HCT116 (cell line): ENCODE measurements around the gene MYH11. TPM values are rescaled to one million over a fixed set of nuclear protein-coding genes. Genes with fewer than 3 reads are reported as not detected.

Source experiments
- ATAC-seq: fragments of 200-7000 bp; cut with Tn5 transposase; 2 replicates; pipeline ENCODE4 v1.9.1; 2020; ENCODE audit warnings: mild to moderate bottlenecking, moderate library complexity
- BruUV-seq: library from RNA; stranded (reverse); fragments of 400-500 nt; replicated peaks from 2 replicates; lab custom pipeline; 2021; lab: Mats Ljungman, UMichigan
- CTCF ChIA-PET: fragments of 300-600 bp; sonication (Branson Sonifier 250); formaldehyde crosslinking; loops from one replicate; lab custom pipeline; 2021; ENCODE audit warnings: antibody characterized with exemption; lab: Charles Lee
- POLR2A ChIA-PET: fragments of 300-600, 350-600 bp; sonication (Branson Sonifier 250); formaldehyde crosslinking; loops from one replicate; lab custom pipeline; 2021; ENCODE audit warnings: antibody characterized with exemption; lab: Charles Lee
- RAD21 ChIA-PET, 2 experiments: fragments of 300-600 bp; sonication (Branson Sonifier 250); formaldehyde crosslinking; loops; one replicate each; lab custom pipeline; 2023; ENCODE audit warnings: low total read pairs in 2 of 2; ENCODE audit not compliant: uncharacterized antibody in 2 of 2, unreplicated experiment in 2 of 2, low non-redundant PET in 1 of 2; lab: Charles Lee
- DNase-seq: peaks from one replicate; pipeline ENCODE4 v3.0.0-alpha.2; 2010; ENCODE audit warnings: low read depth, low spot score
- H2AFZ ChIP-seq: fragments of 200-600 bp; shearing (Covaris generic), sonication (generic); 2 replicates; pipeline ENCODE4 v1.6.1; 2017; ENCODE audit warnings: low read depth, mixed run types, mixed read lengths, antibody characterized with exemption, low read length; ENCODE audit not compliant: poor library complexity, severe bottlenecking
- H3K27ac ChIP-seq: 2 replicates; pipeline ENCODE4 v1.5.1; 2012; ENCODE audit warnings: low read depth, low read length
- H3K27me3 ChIP-seq: fragments of 200-600 bp; sonication (generic); 2 replicates; pipeline ENCODE4 v1.6.1; 2016; ENCODE audit warnings: mixed run types, low read length, mixed read lengths; ENCODE audit not compliant: insufficient read depth
- H3K36me3 ChIP-seq, 2 experiments: fragments of 200-500 bp in 1 of 2; fragments of 200-600 bp in 1 of 2; sonication (Bioruptor generic) in 1 of 2; sonication (generic) in 1 of 2; 2 replicates each; pipeline versions ENCODE4 v1.5.1 to v1.6.1; 2014 to 2016; ENCODE audit warnings: low read length in 2 of 2, inconsistent platforms in 1 of 2, mixed read lengths in 1 of 2, mixed run types in 1 of 2; ENCODE audit not compliant: insufficient read depth in 2 of 2, control insufficient read depth in 1 of 2
- H3K4me1 ChIP-seq, 2 experiments: fragments of 200-600 bp in 1 of 2; sonication (generic) in 1 of 2; 2 replicates each; pipeline versions ENCODE4 v1.5.1 to v1.6.1; 2012 to 2017; ENCODE audit warnings: low read length in 2 of 2, inconsistent platforms in 1 of 2, mild to moderate bottlenecking in 1 of 2, mixed read lengths in 1 of 2, mixed run types in 1 of 2, moderate library complexity in 1 of 2; ENCODE audit not compliant: insufficient read depth in 2 of 2, control insufficient read depth in 1 of 2
- H3K4me2 ChIP-seq: fragments of 200-600 bp; sonication (generic); 2 replicates; pipeline ENCODE4 v1.6.1; 2017; ENCODE audit warnings: mixed run types, low read length, mixed read lengths
- H3K4me3 ChIP-seq, 2 experiments: fragments of 200-600 bp in 1 of 2; sonication (generic) in 1 of 2; replicated peaks in 1 of 2; 2 replicates each; pipeline ENCODE4 v1.5.1; 2011 to 2016; ENCODE audit warnings: low read length in 2 of 2, control low read depth in 1 of 2, low read depth in 1 of 2, mild to moderate bottlenecking in 1 of 2, mixed read lengths in 1 of 2, mixed run types in 1 of 2
- H3K79me2 ChIP-seq: fragments of 200-600 bp; sonication (generic); 2 replicates; pipeline ENCODE4 v1.6.1; 2017; ENCODE audit warnings: mild to moderate bottlenecking, mixed run types, low read length, moderate library complexity, mixed read lengths; ENCODE audit not compliant: insufficient read depth
- H3K9ac ChIP-seq: fragments of 200-600 bp; sonication (generic); 2 replicates; pipeline ENCODE4 v1.6.1; 2016; ENCODE audit warnings: low read length, mixed read lengths
- H3K9me2 ChIP-seq: fragments of 200-600 bp; sonication (generic), shearing (Covaris generic); 2 replicates; pipeline ENCODE4 v1.6.1; 2017; ENCODE audit warnings: mixed run types, mild to moderate bottlenecking, moderate library complexity; ENCODE audit not compliant: insufficient read depth
- H3K9me3 ChIP-seq, 2 experiments: fragments of 200-500 bp in 1 of 2; fragments of 200-600 bp in 1 of 2; sonication (Bioruptor generic) in 1 of 2; sonication (generic) in 1 of 2; 2 replicates each; pipeline ENCODE4 v1.6.1; 2014 to 2017; ENCODE audit warnings: low read length in 2 of 2, mixed read lengths in 2 of 2, inconsistent platforms in 1 of 2, low read depth in 1 of 2, mild to moderate bottlenecking in 1 of 2, mixed run types in 1 of 2, moderate library complexity in 1 of 2; ENCODE audit not compliant: control insufficient read depth in 1 of 2, insufficient read depth in 1 of 2
- H4K20me1 ChIP-seq: fragments of 200-600 bp; sonication (generic), shearing (Covaris generic); 2 replicates; pipeline ENCODE4 v1.6.1; 2017; ENCODE audit warnings: mixed run types, mild to moderate bottlenecking, moderate library complexity; ENCODE audit not compliant: insufficient read depth
- CBX3 ChIP-seq: IDR thresholded peaks from 2 replicates; pipeline ENCODE4 v1.6.1; 2012; ENCODE audit warnings: low read depth
- CTCF ChIP-seq, 3 experiments: fragments of 200-600 bp in 1 of 3; sonication (generic) in 1 of 3; IDR thresholded peaks in 2 of 3; conservative IDR thresholded peaks in 1 of 3; 2 replicates each; pipeline ENCODE4 v1.5.1; 2012 to 2017; ENCODE audit warnings: low read depth in 2 of 3, low read length in 2 of 3, antibody characterized with exemption in 1 of 3, borderline replicate concordance in 1 of 3, control low read depth in 1 of 3, mild to moderate bottlenecking in 1 of 3, mixed read lengths in 1 of 3, mixed run types in 1 of 3, moderate library complexity in 1 of 3; ENCODE audit not compliant: insufficient read depth in 1 of 3
- ELF1 ChIP-seq: IDR thresholded peaks from 2 replicates; pipeline ENCODE4 v1.6.1; 2012; ENCODE audit warnings: low read depth, borderline replicate concordance
- EZH2phosphoT487 ChIP-seq: fragments of 200-600 bp; IDR thresholded peaks from 2 replicates; pipeline ENCODE4 v1.6.1; 2018; ENCODE audit warnings: antibody characterized with exemption, borderline replicate concordance
- MAX ChIP-seq: IDR thresholded peaks from 2 replicates; pipeline ENCODE4 v1.6.1; 2012
- POLR2A ChIP-seq: IDR thresholded peaks from 2 replicates; pipeline ENCODE4 v1.7.0; 2011; ENCODE audit warnings: borderline replicate concordance; ENCODE audit not compliant: insufficient read depth, insufficient read length; ENCODE audit errors: extremely low read depth
- RAD21 ChIP-seq: IDR thresholded peaks from 2 replicates; pipeline ENCODE4 v1.6.1; 2012; ENCODE audit warnings: low read depth, mild to moderate bottlenecking
- SIN3A ChIP-seq: IDR thresholded peaks from 2 replicates; pipeline ENCODE4 v1.6.1; 2012; ENCODE audit warnings: low read depth
- SP1 ChIP-seq: IDR thresholded peaks from 2 replicates; pipeline ENCODE4 v1.6.1; 2012; ENCODE audit warnings: low read depth
- TCF7L2 ChIP-seq: IDR thresholded peaks from 2 replicates; pipeline ENCODE4 v1.7.0; 2011; ENCODE audit warnings: borderline replicate concordance, inconsistent platforms; ENCODE audit not compliant: insufficient read depth, insufficient read length; ENCODE audit errors: extremely low read depth
- ZBTB33 ChIP-seq: IDR thresholded peaks from 2 replicates; pipeline ENCODE4 v1.6.1; 2011; ENCODE audit warnings: mild to moderate bottlenecking, low read length, moderate library complexity; ENCODE audit not compliant: insufficient replicate concordance; ENCODE audit errors: extremely low read depth
- ZFX ChIP-seq: fragments of 450-650 bp; IDR thresholded peaks from 2 replicates; pipeline ENCODE4 v1.6.1; 2017
- intact Hi-C: fragments of 100-400 bp; cut with micrococcal nuclease; formaldehyde crosslinking; loops from 2 replicates; pipeline ENCODE4 v1.10.0; 2022
- total RNA-seq: library from RNA; stranded (reverse); gene quantifications from one replicate; pipeline ENCODE4 v1.2.1, GENCODE V29; 2021; ENCODE audit not compliant: unreplicated experiment

MYH11 gene
- total RNA-seq, 1 experiment from 2014 or later, result 0.61 TPM

GRCh38 chr16:15768201-15768600, 88.6 kb downstream of the MYH11 start:
- Histone ChIP-seq H2AFZ (no peak overlapping the region), H3K27me3 (no peaks in the 10 kb centered on the region), H4K20me1 (no peaks in the 10 kb centered on the region), H3K27ac (no peak overlapping the region), H3K9me3 (no peaks in the 10 kb centered on the region), H3K9ac (no peak overlapping the region), H3K36me3 (no peaks in the 10 kb centered on the region), H3K4me2 (no peak overlapping the region), H3K4me3 (no peak overlapping the region), H3K79me2 (no peaks in the 10 kb centered on the region)
- RAD21 ChIA-PET, result no interaction called here
- DNase-seq, result no peak
- no peak for TF ChIP-seq CBX3
- TF ChIP-seq EZH2phosphoT487, result no peak
- no peak for TF ChIP-seq MAX
- no peak for TF ChIP-seq TCF7L2
- no peak for TF ChIP-seq ZBTB33
- no peak for TF ChIP-seq ZFX
- TF ChIP-seq POLR2A, result no peak
- no peak for TF ChIP-seq CTCF (IDR thresholded peaks at IDR 0.05 in 2 of 3, conservative IDR thresholded peaks at IDR 0.05 in 1 of 3; ENCODE audit: borderline replicate concordance in 1 of 3, insufficient read depth in 1 of 3, low read depth in 2 of 3, low read length in 2 of 3)
- no peak for TF ChIP-seq SIN3A
- no peak for TF ChIP-seq RAD21
- no peak for TF ChIP-seq ELF1
- no peak for TF ChIP-seq SP1
- TF ChIP-seq, all 23 proteins: peak for 0
- BruUV-seq, result no TSS peak
- POLR2A ChIA-PET, result no interaction called here
- no peaks in the 10 kb centered on the region for H3K9me2 ChIP-seq
- H3K4me1 ChIP-seq, result peaks cover 0 to 3% of the 10 kb centered on the region in 2 experiments; a peak in 2 of 4 replicates
- CTCF ChIA-PET, result no interaction called here
- intact Hi-C loops, result loop anchor here (5.0 to 10.0 kb wide), 3 partner anchors 54 to 424 kb away; no protein-coding TSS in a partner anchor
- ATAC-seq, result no peak
